Measurements from ENCODE around the gene PFKFB4. TPM values are rescaled to one million over a fixed set of nuclear protein-coding genes. Genes with fewer than 3 reads are reported as not detected.

PFKFB4 gene
- total RNA-seq, 1 experiment from 2014 or later = 20.3 TPM

- Histone ChIP-seq H3K4me1 (ENCODE audit: control insufficient read depth in 1 of 2, insufficient read depth in 2 of 2, low read length in 2 of 2) (peaks cover 11 to 18% of the 10 kb centered on the region in 2 experiments), H3K4me2 (ENCODE audit: low read length) (no peak overlapping the region), H3K9me2 (ENCODE audit: insufficient read depth) (no peaks in the 10 kb centered on the region), H3K9ac (ENCODE audit: low read length) (no peak overlapping the region), H3K36me3 (ENCODE audit: control insufficient read depth in 1 of 2, insufficient read depth in 2 of 2, low read length in 2 of 2) (no peaks in the 10 kb centered on the region), H3K79me2 (ENCODE audit: insufficient read depth, low read length) (no peaks in the 10 kb centered on the region), H3K9me3 (ENCODE audit: control insufficient read depth in 1 of 2, insufficient read depth in 1 of 2, low read depth in 1 of 2, low read length in 2 of 2) (no peaks in the 10 kb centered on the region), H3K4me3 (replicated peaks in 1 of 2; ENCODE audit: low read depth in 1 of 2, low read length in 2 of 2) (no peak overlapping the region), H2AFZ (ENCODE audit: low read depth, low read length, poor library complexity, severe bottlenecking) (no peak overlapping the region), H3K27ac (ENCODE audit: low read depth, low read length) (no peak overlapping the region), H4K20me1 (ENCODE audit: insufficient read depth) (no peaks in the 10 kb centered on the region), H3K27me3 (ENCODE audit: insufficient read depth, low read length) (no peaks in the 10 kb centered on the region)
- no TSS peak for BruUV-seq (replicated peaks)
- DNase-seq (ENCODE audit: low read depth, low spot score) = no peak
- intact Hi-C loops (cut with micrococcal nuclease) = no loop called here
- ChIA-PET POLR2A (no interaction called here), CTCF (no interaction called here), RAD21 (ENCODE audit: low non-redundant PET in 1 of 2, low total read pairs in 2 of 2, uncharacterized antibody in 2 of 2, unreplicated experiment in 2 of 2) (no interaction called here)
- TF ChIP-seq CTCF (IDR thresholded peaks at IDR 0.05 in 2 of 3, conservative IDR thresholded peaks at IDR 0.05 in 1 of 3; ENCODE audit: borderline replicate concordance in 1 of 3, insufficient read depth in 1 of 3, low read depth in 2 of 3, low read length in 2 of 3) (no peak), ZFX (IDR thresholded peaks at IDR 0.05) (no peak), POLR2A (IDR thresholded peaks at IDR 0.05; ENCODE audit: borderline replicate concordance, extremely low read depth, insufficient read depth, insufficient read length) (no peak), POLR2AphosphoS5 (IDR thresholded peaks at IDR 0.05; ENCODE audit: low read depth, low read length) (no peak), ZBTB33 (IDR thresholded peaks at IDR 0.05; ENCODE audit: extremely low read depth, insufficient replicate concordance, low read length) (no peak), SP1 (IDR thresholded peaks at IDR 0.05; ENCODE audit: low read depth) (no peak), EGR1 (IDR thresholded peaks at IDR 0.05; ENCODE audit: low read depth) (no peak), FOSL1 (IDR thresholded peaks at IDR 0.05; ENCODE audit: low read depth) (no peak), SIN3A (IDR thresholded peaks at IDR 0.05; ENCODE audit: low read depth) (no peak), YY1 (IDR thresholded peaks at IDR 0.05; ENCODE audit: extremely low read depth, insufficient replicate concordance, low read depth, low read length) (no peak)
- ATAC-seq = no peak
Observed at GRCh38 chr3:48591436-48591835, 34.8 kb upstream of the PFKFB4 start.
